ENCODE measurements around the gene CTNNA3. TPM values are rescaled to one million over a fixed set of nuclear protein-coding genes. Genes with fewer than 3 reads are reported as not detected.
"Not testable (repeated sequence)": the region's sequence is repeated elsewhere in the genome, so short reads cannot be mapped to it uniquely, and the experiment has no call there.

The CTNNA3 gene
- total and polyA plus RNA-seq, 2 donors, result 2.0 to 26.1 TPM

- no peak overlapping the region for H3K27ac ChIP-seq (ENCODE audit: low read depth)
- DNase-seq (ENCODE audit: extremely low spot score), result no peak
- 91% methylated on average over 2 of the region's 2 CpGs for WGBS
- H3K4me3 ChIP-seq (ENCODE audit: low read depth, low read length), result no peak overlapping the region
- H3K4me1 ChIP-seq (ENCODE audit: insufficient read depth), result no peaks in the 10 kb centered on the region
- no peaks in the 10 kb centered on the region for H3K36me3 ChIP-seq (ENCODE audit: insufficient read depth)
Observed at GRCh38 chr10:66349076-66349475, 1346.9 kb downstream of the CTNNA3 start.

GRCh38 chr10:66337211-66337610 lies 1358.8 kb downstream of the CTNNA3 start:
- WGBS, result 34% methylated on average over 3 of the region's 3 CpGs
- no peak for DNase-seq (ENCODE audit: extremely low spot score)
- Histone ChIP-seq H3K27ac (ENCODE audit: low read depth) (no peak overlapping the region), H3K4me1 (ENCODE audit: insufficient read depth) (no peaks in the 10 kb centered on the region), H3K4me3 (ENCODE audit: low read depth, low read length) (no peak overlapping the region), H3K36me3 (ENCODE audit: insufficient read depth) (no peaks in the 10 kb centered on the region)

GRCh38 chr10:66336791-66337190 lies 1359.2 kb downstream of the CTNNA3 start:
- no peak for DNase-seq (ENCODE audit: extremely low spot score)
- Histone ChIP-seq H3K36me3 (ENCODE audit: insufficient read depth) (no peaks in the 10 kb centered on the region), H3K4me3 (ENCODE audit: low read depth, low read length) (no peak overlapping the region), H3K27ac (ENCODE audit: low read depth) (no peak overlapping the region), H3K4me1 (ENCODE audit: insufficient read depth) (no peaks in the 10 kb centered on the region)

- H3K4me1 ChIP-seq (ENCODE audit: insufficient read depth); H3K36me3 ChIP-seq (ENCODE audit: insufficient read depth); H3K27ac ChIP-seq (ENCODE audit: low read depth); H3K4me3 ChIP-seq (ENCODE audit: low read depth, low read length); DNase-seq (ENCODE audit: extremely low spot score): not testable (repeated sequence)
- 96% methylated on average over 8 of the region's 8 CpGs for WGBS
Observed at GRCh38 chr10:66335753-66336152, 1360.2 kb downstream of the CTNNA3 start.

- no peak overlapping the region for H3K27ac ChIP-seq (ENCODE audit: low read depth)
- no peak overlapping the region for H3K4me3 ChIP-seq (ENCODE audit: low read depth, low read length)
- WGBS, result 98% methylated on average over 7 of the region's 7 CpGs
- DNase-seq (ENCODE audit: extremely low spot score), result no peak
- H3K4me1 ChIP-seq (ENCODE audit: insufficient read depth), result no peaks in the 10 kb centered on the region
- no peaks in the 10 kb centered on the region for H3K36me3 ChIP-seq (ENCODE audit: insufficient read depth)
Observed at GRCh38 chr10:66329147-66329546, 1366.8 kb downstream of the CTNNA3 start.

- no peak overlapping the region for H3K27ac ChIP-seq (ENCODE audit: low read depth)
- WGBS, result 90% methylated on average over 1 of the region's 1 CpG
Observed at GRCh38 chr10:66326876-66327275, 1369.1 kb downstream of the CTNNA3 start.

GRCh38 chr10:66322777-66323176 lies 1373.2 kb downstream of the CTNNA3 start:
- no peaks in the 10 kb centered on the region for H3K4me1 ChIP-seq (ENCODE audit: insufficient read depth)
- no peak overlapping the region for H3K27ac ChIP-seq (ENCODE audit: low read depth)
- no peak overlapping the region for H3K4me3 ChIP-seq (ENCODE audit: low read depth, low read length)
- WGBS, result 90% methylated on average over 2 of the region's 2 CpGs
- H3K36me3 ChIP-seq (ENCODE audit: insufficient read depth), result no peaks in the 10 kb centered on the region
- no peak for DNase-seq (ENCODE audit: extremely low spot score)

More at GRCh38 chr10:66326876-66327275, 1369.1 kb downstream of the CTNNA3 start:
- DNase-seq (ENCODE audit: extremely low spot score), result no peak
- Histone ChIP-seq H3K4me1 (ENCODE audit: insufficient read depth) (no peaks in the 10 kb centered on the region), H3K4me3 (ENCODE audit: low read depth, low read length) (no peak overlapping the region), H3K36me3 (ENCODE audit: insufficient read depth) (no peaks in the 10 kb centered on the region)

GRCh38 chr10:66321723-66322665 lies 1374.0 kb downstream of the CTNNA3 start:
- no peaks in the 10 kb centered on the region for H3K4me1 ChIP-seq (ENCODE audit: insufficient read depth)
- H3K4me3 ChIP-seq (ENCODE audit: low read depth, low read length), result no peak overlapping the region
- 52% methylated on average over 7 of the region's 7 CpGs for WGBS
- H3K36me3 ChIP-seq (ENCODE audit: insufficient read depth), result no peaks in the 10 kb centered on the region
- H3K27ac ChIP-seq (ENCODE audit: low read depth), result no peak overlapping the region
- DNase-seq (ENCODE audit: extremely low spot score), result no peak

- Histone ChIP-seq H3K4me3 (ENCODE audit: low read depth, low read length) (no peak overlapping the region), H3K36me3 (ENCODE audit: insufficient read depth) (no peaks in the 10 kb centered on the region), H3K4me1 (ENCODE audit: insufficient read depth) (no peaks in the 10 kb centered on the region), H3K27ac (ENCODE audit: low read depth) (no peak overlapping the region)
- DNase-seq (ENCODE audit: extremely low spot score), result no peak
- WGBS, result 91% methylated on average over 3 of the region's 3 CpGs
Observed at GRCh38 chr10:66318761-66319160, 1377.2 kb downstream of the CTNNA3 start.

- Histone ChIP-seq H3K4me1 (ENCODE audit: insufficient read depth) (no peaks in the 10 kb centered on the region), H3K4me3 (ENCODE audit: low read depth, low read length) (no peak overlapping the region), H3K36me3 (ENCODE audit: insufficient read depth) (no peaks in the 10 kb centered on the region), H3K27ac (ENCODE audit: low read depth) (no peak overlapping the region)
- no peak for DNase-seq (ENCODE audit: extremely low spot score)
Observed at GRCh38 chr10:66307826-66308225, 1388.2 kb downstream of the CTNNA3 start.

- Histone ChIP-seq H3K27ac (ENCODE audit: low read depth) (no peak overlapping the region), H3K36me3 (ENCODE audit: insufficient read depth) (no peaks in the 10 kb centered on the region), H3K4me1 (ENCODE audit: insufficient read depth) (no peaks in the 10 kb centered on the region), H3K4me3 (ENCODE audit: low read depth, low read length) (no peak overlapping the region)
- no peak for DNase-seq (ENCODE audit: extremely low spot score)
- 92% methylated on average over 1 of the region's 1 CpG for WGBS
Observed at GRCh38 chr10:66301078-66301477, 1394.9 kb downstream of the CTNNA3 start.

- Histone ChIP-seq H3K4me3 (ENCODE audit: low read depth, low read length) (no peak overlapping the region), H3K36me3 (ENCODE audit: insufficient read depth) (no peaks in the 10 kb centered on the region), H3K27ac (ENCODE audit: low read depth) (no peak overlapping the region), H3K4me1 (ENCODE audit: insufficient read depth) (no peaks in the 10 kb centered on the region)
- WGBS, result 65% methylated on average over 3 of the region's 3 CpGs
- DNase-seq (ENCODE audit: extremely low spot score), result no peak
Observed at GRCh38 chr10:66295602-66296001, 1400.4 kb downstream of the CTNNA3 start.

- Histone ChIP-seq H3K4me3 (ENCODE audit: low read depth, low read length) (no peak overlapping the region), H3K27ac (ENCODE audit: low read depth) (no peak overlapping the region), H3K36me3 (ENCODE audit: insufficient read depth) (no peaks in the 10 kb centered on the region), H3K4me1 (ENCODE audit: insufficient read depth) (no peaks in the 10 kb centered on the region)
- 78% methylated on average over 3 of the region's 3 CpGs for WGBS
- no peak for DNase-seq (ENCODE audit: extremely low spot score)
Observed at GRCh38 chr10:66294538-66294937, 1401.5 kb downstream of the CTNNA3 start.

- H3K4me3 ChIP-seq (ENCODE audit: low read depth, low read length), result no peak overlapping the region
- H3K27ac ChIP-seq (ENCODE audit: low read depth), result no peak overlapping the region
- no peak for DNase-seq (ENCODE audit: extremely low spot score)
- H3K36me3 ChIP-seq (ENCODE audit: insufficient read depth), result no peaks in the 10 kb centered on the region
- no peaks in the 10 kb centered on the region for H3K4me1 ChIP-seq (ENCODE audit: insufficient read depth)
Observed at GRCh38 chr10:66292922-66293321, 1403.1 kb downstream of the CTNNA3 start.

Measured in urinary bladder (tissue), 4 donors.